ENCODE data around the gene TRPC3. TPM values are rescaled to one million over a fixed set of nuclear protein-coding genes. Genes with fewer than 3 reads are reported as not detected.

The TRPC3 gene
- total RNA-seq, result 10 to 100 TPM in 1 of 2 donors, 1 to 10 TPM in 1; 4.8 to 16.1 TPM
- 10 to 100 TPM; 11.0 to 11.5 TPM for polyA plus RNA-seq (ENCODE audit: insufficient read length in 2 of 2)
- long read RNA-seq, donor 1, partial matches to known transcripts, result 0 of 2 reads
- long read RNA-seq, donor 1, other reads (novel, unspliced or antisense), result 0 of 2 reads
- long read RNA-seq, donor 2, partial matches to known transcripts, result 0 of 1 reads
- long read RNA-seq, donor 2, other reads (novel, unspliced or antisense), result 0 of 1 reads
- long read RNA-seq, donor 3, partial matches to known transcripts, result 0 of 1 reads
- long read RNA-seq, donor 3, other reads (novel, unspliced or antisense), result 0 of 1 reads
- long read RNA-seq, donor 4, result 0 reads

DNA sequence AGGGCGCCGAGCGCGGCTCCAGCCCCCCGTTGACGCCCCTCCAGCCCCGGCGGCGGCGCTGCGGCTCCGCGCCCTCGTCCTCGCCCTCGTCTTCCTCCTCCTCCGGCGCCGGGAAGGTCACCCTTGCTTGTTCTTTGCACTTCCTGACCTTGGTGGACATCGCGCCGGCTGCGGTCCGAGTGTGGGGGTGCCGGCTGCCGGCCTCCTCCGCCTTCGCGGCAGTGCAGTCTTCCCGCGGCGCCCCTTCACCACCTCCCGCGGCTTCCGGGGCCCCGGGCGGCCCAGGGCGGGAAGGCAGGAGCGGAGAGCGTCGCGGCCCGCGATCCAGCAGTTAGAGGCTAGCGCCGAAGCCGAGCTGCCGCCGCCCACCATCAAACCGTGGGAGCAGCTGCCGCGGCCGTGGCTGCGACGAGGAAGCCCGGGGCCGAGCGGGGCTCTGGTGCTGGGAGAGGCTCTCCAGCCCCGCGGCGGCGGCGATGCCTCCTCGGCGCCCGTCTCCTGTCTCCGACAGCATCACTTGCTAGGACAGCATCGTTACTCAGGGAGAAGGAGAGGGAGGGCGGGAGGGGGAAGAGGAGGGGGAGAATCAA, at the start of gene TRPC3:
Gene TRPC3 (minus strand): TSS at position 540 of the 590 bp plus-strand sequence. CDS start 380 bp downstream, at position 160.
- WGBS (ENCODE audit: insufficient coverage), result under 1% methylated on average over 66 of the region's 69 CpGs
- H3K9me3 ChIP-seq (ENCODE audit: control insufficient read depth, insufficient read depth, low read length), result no peaks in the 10 kb centered on the region
- peaks cover 17% of the 10 kb centered on the region for H3K27me3 ChIP-seq (ENCODE audit: control insufficient read depth, insufficient read depth, low read length)
- peak within 1 kb of the TSS; percentile 71 for H3K27ac ChIP-seq (ENCODE audit: low read depth, low read length)
- H3K4me3 ChIP-seq (ENCODE audit: low read depth, low read length), result peak within 1 kb of the TSS; percentile 52
- H3K36me3 ChIP-seq (ENCODE audit: control insufficient read depth, insufficient read depth, low read length), result no peaks in the 10 kb centered on the region
- DNase-seq (ENCODE audit: low read depth in 4 of 6, low spot score in 6 of 6), result peak in 3 of 6 donors; percentile 5 to 72 (median 69)
- H3K4me1 ChIP-seq (ENCODE audit: control insufficient read depth, insufficient read depth, low read length), result peaks cover 8% of the 10 kb centered on the region

DNA sequence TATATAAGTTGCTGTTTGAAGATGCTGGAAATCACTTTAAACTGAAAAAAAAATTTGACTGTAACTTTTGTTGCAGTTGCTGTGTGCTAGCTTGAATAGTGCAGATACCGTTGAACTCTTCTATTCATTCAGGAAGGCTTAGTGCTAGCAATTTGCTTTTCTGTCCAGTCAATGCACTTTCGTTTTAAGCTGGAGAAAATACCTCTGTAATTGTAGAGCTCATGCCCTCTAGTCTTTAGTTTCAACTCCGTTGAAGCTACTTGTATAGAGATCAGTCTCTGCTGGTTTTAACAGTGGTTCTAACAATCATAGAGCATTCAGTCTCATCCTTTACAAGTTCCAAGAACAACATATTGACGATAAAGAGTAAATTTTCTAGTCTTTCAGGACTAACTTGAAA, 49.0 kb upstream of the TRPC3 start:
- H3K27me3 ChIP-seq (ENCODE audit: control insufficient read depth, insufficient read depth, low read length), result no peaks in the 10 kb centered on the region
- no peaks in the 10 kb centered on the region for H3K36me3 ChIP-seq (ENCODE audit: control insufficient read depth, insufficient read depth, low read length)
- no peak overlapping the region for H3K27ac ChIP-seq (ENCODE audit: low read depth, low read length)
- no peak overlapping the region for H3K4me3 ChIP-seq (ENCODE audit: low read depth, low read length)
- WGBS (ENCODE audit: insufficient coverage), result no CpG with 5 or more reads among the region's 4 CpGs
- no peaks in the 10 kb centered on the region for H3K4me1 ChIP-seq (ENCODE audit: control insufficient read depth, insufficient read depth, low read length)
- DNase-seq (ENCODE audit: low read depth in 4 of 6, low spot score in 6 of 6), result no peak
- no peaks in the 10 kb centered on the region for H3K9me3 ChIP-seq (ENCODE audit: control insufficient read depth, insufficient read depth, low read length)

DNA sequence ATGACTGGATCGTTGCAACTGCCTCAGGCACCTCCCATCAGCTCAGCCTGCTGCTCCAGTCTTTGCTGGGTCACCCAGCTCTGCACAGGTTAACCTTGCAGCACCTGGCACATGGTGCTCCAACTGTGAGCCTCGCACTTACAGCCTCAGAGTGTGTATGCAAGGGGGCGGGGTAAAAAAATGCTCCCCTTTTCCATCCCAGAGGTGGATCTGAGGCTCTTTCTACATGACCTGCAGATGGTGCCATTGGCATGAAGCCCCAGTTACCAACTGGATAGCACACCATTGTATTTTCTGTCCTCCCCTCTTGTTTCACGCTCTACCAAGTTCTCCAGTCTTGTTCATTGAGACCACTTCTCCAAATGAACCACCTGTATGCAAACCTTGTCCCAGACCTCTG, 46.2 kb upstream of the TRPC3 start:
- H3K27me3 ChIP-seq (ENCODE audit: control insufficient read depth, insufficient read depth, low read length), result no peaks in the 10 kb centered on the region
- H3K4me1 ChIP-seq (ENCODE audit: control insufficient read depth, insufficient read depth, low read length), result no peaks in the 10 kb centered on the region
- DNase-seq (ENCODE audit: low read depth in 4 of 6, low spot score in 6 of 6), result no peak
- 63% methylated on average over 4 of the region's 4 CpGs for WGBS (ENCODE audit: insufficient coverage)
- no peak overlapping the region for H3K27ac ChIP-seq (ENCODE audit: low read depth, low read length)
- no peaks in the 10 kb centered on the region for H3K9me3 ChIP-seq (ENCODE audit: control insufficient read depth, insufficient read depth, low read length)
- no peaks in the 10 kb centered on the region for H3K36me3 ChIP-seq (ENCODE audit: control insufficient read depth, insufficient read depth, low read length)
- H3K4me3 ChIP-seq (ENCODE audit: low read depth, low read length), result no peak overlapping the region

GRCh38 chr4:121995790-121996537, 44.1 kb upstream of the TRPC3 start:
- Histone ChIP-seq H3K27me3 (ENCODE audit: control insufficient read depth, insufficient read depth, low read length) (no peaks in the 10 kb centered on the region), H3K27ac (ENCODE audit: low read depth, low read length) (no peak overlapping the region), H3K4me1 (ENCODE audit: control insufficient read depth, insufficient read depth, low read length) (no peaks in the 10 kb centered on the region), H3K36me3 (ENCODE audit: control insufficient read depth, insufficient read depth, low read length) (no peaks in the 10 kb centered on the region), H3K9me3 (ENCODE audit: control insufficient read depth, insufficient read depth, low read length) (no peaks in the 10 kb centered on the region), H3K4me3 (ENCODE audit: low read depth, low read length) (no peak overlapping the region)
- WGBS (ENCODE audit: insufficient coverage), result no CpG with 5 or more reads among the region's 3 CpGs
- DNase-seq (ENCODE audit: low read depth in 4 of 6, low spot score in 6 of 6), result no peak

GRCh38 chr4:121991968-121992367, 40.1 kb upstream of the TRPC3 start:
- Histone ChIP-seq H3K36me3 (ENCODE audit: control insufficient read depth, insufficient read depth, low read length) (no peaks in the 10 kb centered on the region), H3K27me3 (ENCODE audit: control insufficient read depth, insufficient read depth, low read length) (no peaks in the 10 kb centered on the region), H3K4me3 (ENCODE audit: low read depth, low read length) (no peak overlapping the region), H3K4me1 (ENCODE audit: control insufficient read depth, insufficient read depth, low read length) (no peaks in the 10 kb centered on the region), H3K9me3 (ENCODE audit: control insufficient read depth, insufficient read depth, low read length) (no peaks in the 10 kb centered on the region), H3K27ac (ENCODE audit: low read depth, low read length) (no peak overlapping the region)
- DNase-seq (ENCODE audit: low read depth in 4 of 6, low spot score in 6 of 6), result no peak

DNA sequence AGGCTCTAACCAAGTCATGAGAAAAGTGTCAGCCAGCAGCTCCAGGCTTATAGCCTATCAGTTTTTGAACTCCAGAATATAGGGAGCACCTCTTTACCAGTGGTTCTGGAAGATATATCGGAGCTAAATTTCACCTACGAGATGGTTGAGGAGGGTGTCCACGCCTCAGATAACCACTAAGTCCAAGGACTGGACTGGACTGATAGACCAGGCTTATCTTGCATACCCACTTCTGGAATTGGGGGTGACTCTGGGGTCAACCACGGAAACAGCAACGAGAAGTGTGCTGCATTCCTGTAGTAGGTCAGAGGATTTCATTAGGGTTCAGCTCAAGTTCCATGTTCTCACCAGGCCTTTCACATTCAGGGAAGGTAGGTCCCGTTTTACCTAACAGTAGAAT, 38.6 kb upstream of the TRPC3 start:
- no peaks in the 10 kb centered on the region for H3K36me3 ChIP-seq (ENCODE audit: control insufficient read depth, insufficient read depth, low read length)
- H3K27ac ChIP-seq (ENCODE audit: low read depth, low read length), result no peak overlapping the region
- H3K4me1 ChIP-seq (ENCODE audit: control insufficient read depth, insufficient read depth, low read length), result no peaks in the 10 kb centered on the region
- no peaks in the 10 kb centered on the region for H3K27me3 ChIP-seq (ENCODE audit: control insufficient read depth, insufficient read depth, low read length)
- no peak overlapping the region for H3K4me3 ChIP-seq (ENCODE audit: low read depth, low read length)
- no peaks in the 10 kb centered on the region for H3K9me3 ChIP-seq (ENCODE audit: control insufficient read depth, insufficient read depth, low read length)
- 94% methylated on average over 4 of the region's 6 CpGs for WGBS (ENCODE audit: insufficient coverage)
- no peak for DNase-seq (ENCODE audit: low read depth in 4 of 6, low spot score in 6 of 6)

- 62% methylated on average over 5 of the region's 10 CpGs for WGBS (ENCODE audit: insufficient coverage)
- H3K9me3 ChIP-seq (ENCODE audit: control insufficient read depth, insufficient read depth, low read length), result no peaks in the 10 kb centered on the region
- no peak for DNase-seq (ENCODE audit: low read depth in 4 of 6, low spot score in 6 of 6)
- no peaks in the 10 kb centered on the region for H3K36me3 ChIP-seq (ENCODE audit: control insufficient read depth, insufficient read depth, low read length)
- no peaks in the 10 kb centered on the region for H3K4me1 ChIP-seq (ENCODE audit: control insufficient read depth, insufficient read depth, low read length)
- no peaks in the 10 kb centered on the region for H3K27me3 ChIP-seq (ENCODE audit: control insufficient read depth, insufficient read depth, low read length)
- H3K4me3 ChIP-seq (ENCODE audit: low read depth, low read length), result no peak overlapping the region
- no peak overlapping the region for H3K27ac ChIP-seq (ENCODE audit: low read depth, low read length)
Observed at GRCh38 chr4:121989715-121990114, 37.9 kb upstream of the TRPC3 start.

DNA sequence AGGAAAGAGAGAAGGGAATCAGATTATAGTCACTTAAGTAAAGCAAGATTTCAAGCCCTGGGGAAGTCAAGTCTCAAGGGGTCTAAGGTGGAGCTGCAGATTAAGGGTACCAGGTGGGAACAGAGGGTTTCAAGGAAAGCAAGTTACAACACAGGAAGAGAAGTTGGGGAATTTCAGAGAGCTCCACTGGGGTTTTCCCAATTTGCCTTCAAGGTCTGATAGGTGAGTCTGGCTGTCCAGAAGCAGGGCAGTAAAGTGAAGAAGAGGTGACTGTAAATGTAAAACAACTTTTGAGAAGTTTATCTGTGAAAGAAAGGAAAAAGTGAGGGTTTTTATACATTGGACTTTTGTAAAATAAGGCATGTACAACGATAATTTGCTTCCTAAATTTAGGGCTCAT, 37.1 kb upstream of the TRPC3 start:
- Histone ChIP-seq H3K27me3 (ENCODE audit: control insufficient read depth, insufficient read depth, low read length) (no peaks in the 10 kb centered on the region), H3K9me3 (ENCODE audit: control insufficient read depth, insufficient read depth, low read length) (no peaks in the 10 kb centered on the region), H3K27ac (ENCODE audit: low read depth, low read length) (no peak overlapping the region), H3K4me1 (ENCODE audit: control insufficient read depth, insufficient read depth, low read length) (no peaks in the 10 kb centered on the region), H3K36me3 (ENCODE audit: control insufficient read depth, insufficient read depth, low read length) (no peaks in the 10 kb centered on the region), H3K4me3 (ENCODE audit: low read depth, low read length) (no peak overlapping the region)
- no CpG with 5 or more reads among the region's 1 CpG for WGBS (ENCODE audit: insufficient coverage)
- no peak for DNase-seq (ENCODE audit: low read depth in 4 of 6, low spot score in 6 of 6)

GRCh38 chr4:121980643-121981042, 28.8 kb upstream of the TRPC3 start:
- peak in 2 of 6 donors; percentile 24 to 68 for DNase-seq (ENCODE audit: low read depth in 4 of 6, low spot score in 6 of 6)
- Histone ChIP-seq H3K4me1 (ENCODE audit: control insufficient read depth, insufficient read depth, low read length) (peaks cover 4% of the 10 kb centered on the region), H3K27ac (ENCODE audit: low read depth, low read length) (no peak overlapping the region), H3K36me3 (ENCODE audit: control insufficient read depth, insufficient read depth, low read length) (no peaks in the 10 kb centered on the region), H3K27me3 (ENCODE audit: control insufficient read depth, insufficient read depth, low read length) (no peaks in the 10 kb centered on the region), H3K4me3 (ENCODE audit: low read depth, low read length) (no peak overlapping the region), H3K9me3 (ENCODE audit: control insufficient read depth, insufficient read depth, low read length) (no peaks in the 10 kb centered on the region)
- WGBS (ENCODE audit: insufficient coverage), result 48% methylated on average over 3 of the region's 3 CpGs
